Medulla oblongata (tissue), 1 donor: ENCODE results near the gene CACNA2D3.
"Not testable (repeated sequence)": the region's sequence is repeated elsewhere in the genome, so short reads cannot be mapped to it uniquely, and the experiment has no call there.

ENCODE experiments used
- DNase-seq: peaks from one replicate; pipeline ENCODE4 v3.0.0-alpha.2; 2015; ENCODE audit errors: extremely low spot score

Gene CACNA2D3

GRCh38 chr3:54964081-54964480 lies 841.7 kb downstream of the CACNA2D3 start:
- DNase-seq = no peak

- DNase-seq = no peak
These were observed 843.4 kb downstream of the CACNA2D3 start for GRCh38 chr3:54965746-54966145.

GRCh38 chr3:54966979-54967378 lies 844.6 kb downstream of the CACNA2D3 start:
- no peak for DNase-seq

GRCh38 chr3:54967731-54968161 lies 845.4 kb downstream of the CACNA2D3 start:
- peak; percentile 59 for DNase-seq

DNA sequence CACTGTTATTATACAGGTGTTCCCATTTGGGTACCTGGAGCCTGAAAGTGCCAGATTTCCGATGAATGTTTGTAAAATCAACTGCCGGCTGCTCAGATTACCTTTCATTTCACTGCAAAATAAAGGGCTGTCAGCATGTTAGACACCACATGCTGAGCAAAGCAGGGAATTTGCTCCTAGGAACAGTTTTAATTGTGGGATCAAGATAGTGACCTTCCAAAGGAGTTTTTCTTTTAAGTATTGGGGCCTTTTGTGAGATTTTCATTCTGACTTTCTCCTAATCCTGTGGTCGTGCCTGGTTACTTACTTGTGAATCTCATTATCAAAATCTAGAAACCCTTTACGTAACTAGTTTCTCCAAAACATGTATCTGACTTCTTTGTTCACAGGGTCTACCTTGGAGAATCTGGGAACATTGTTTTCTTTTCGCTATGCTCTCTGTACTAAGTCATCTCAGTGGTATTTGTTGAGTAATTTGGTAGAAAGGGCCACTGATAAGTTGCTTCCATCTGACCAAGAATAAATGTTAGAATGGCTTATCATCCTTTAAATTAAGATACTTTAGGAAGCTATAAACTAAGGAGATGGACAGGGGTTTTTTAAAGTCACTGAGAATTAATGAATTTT lies 846.3 kb downstream of the CACNA2D3 start:
- no peak for DNase-seq

- DNase-seq = no peak
These were observed 847.3 kb downstream of the CACNA2D3 start for GRCh38 chr3:54969652-54970051.

DNA sequence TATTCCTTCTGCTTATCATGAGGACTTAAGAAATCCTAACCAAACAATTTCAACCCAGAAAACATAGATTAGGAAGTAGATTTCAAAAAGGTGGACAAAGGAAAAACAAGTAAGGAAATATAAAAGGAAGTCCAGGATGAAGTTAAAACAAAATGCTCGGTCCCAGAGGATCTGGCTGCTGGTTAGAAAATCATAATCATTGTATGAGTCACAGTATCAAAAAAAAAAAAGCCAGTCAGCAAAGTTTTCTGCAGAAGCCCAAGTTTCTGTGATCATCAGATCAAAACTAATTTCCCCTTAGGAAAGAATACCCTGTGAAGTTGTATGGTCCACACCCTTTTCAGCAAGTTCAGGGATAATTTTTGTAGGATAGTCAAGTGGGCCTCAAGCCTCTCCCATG lies 848.5 kb downstream of the CACNA2D3 start:
- DNase-seq = no peak

DNA sequence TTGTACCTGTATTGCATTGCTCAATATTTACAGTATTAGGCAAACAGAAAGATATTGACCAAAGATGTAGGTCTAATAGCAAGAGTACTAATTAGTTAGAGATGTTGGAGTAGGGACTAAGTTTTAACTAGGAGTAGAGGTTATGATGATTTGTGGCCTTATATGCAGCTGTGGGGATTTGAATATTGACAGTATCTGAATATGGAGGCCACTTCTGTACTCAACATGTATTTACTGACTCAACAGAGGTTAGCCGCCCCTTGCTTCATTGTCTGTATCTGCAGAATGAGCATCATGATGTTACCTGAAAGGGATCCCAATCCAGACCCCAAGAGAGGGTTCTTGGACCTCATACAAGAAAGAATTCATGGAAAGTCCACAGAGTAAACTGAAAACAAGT lies 855.1 kb downstream of the CACNA2D3 start:
- no peak for DNase-seq

- DNase-seq = not testable (repeated sequence)
These were observed 855.6 kb downstream of the CACNA2D3 start for GRCh38 chr3:54977946-54978345.

DNA sequence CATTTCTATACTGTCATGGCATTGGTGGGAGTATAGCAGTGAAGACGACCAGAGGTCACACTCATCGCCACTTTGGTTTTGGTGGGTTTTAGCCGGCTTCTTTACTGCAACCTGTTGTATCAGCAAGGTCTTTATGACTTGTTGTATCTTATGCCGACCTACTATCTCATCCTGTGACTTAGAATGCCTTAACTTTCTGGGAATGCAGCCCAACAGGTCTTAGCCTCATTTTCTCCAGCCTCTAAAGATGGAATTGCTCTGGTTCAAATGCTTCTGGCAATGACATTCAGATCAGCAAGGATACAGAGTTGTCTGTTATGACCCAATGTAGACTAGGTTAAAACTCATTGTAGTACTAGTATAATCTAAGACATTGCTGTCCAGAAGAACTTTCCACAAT lies 860.5 kb downstream of the CACNA2D3 start:
- DNase-seq = no peak

DNA sequence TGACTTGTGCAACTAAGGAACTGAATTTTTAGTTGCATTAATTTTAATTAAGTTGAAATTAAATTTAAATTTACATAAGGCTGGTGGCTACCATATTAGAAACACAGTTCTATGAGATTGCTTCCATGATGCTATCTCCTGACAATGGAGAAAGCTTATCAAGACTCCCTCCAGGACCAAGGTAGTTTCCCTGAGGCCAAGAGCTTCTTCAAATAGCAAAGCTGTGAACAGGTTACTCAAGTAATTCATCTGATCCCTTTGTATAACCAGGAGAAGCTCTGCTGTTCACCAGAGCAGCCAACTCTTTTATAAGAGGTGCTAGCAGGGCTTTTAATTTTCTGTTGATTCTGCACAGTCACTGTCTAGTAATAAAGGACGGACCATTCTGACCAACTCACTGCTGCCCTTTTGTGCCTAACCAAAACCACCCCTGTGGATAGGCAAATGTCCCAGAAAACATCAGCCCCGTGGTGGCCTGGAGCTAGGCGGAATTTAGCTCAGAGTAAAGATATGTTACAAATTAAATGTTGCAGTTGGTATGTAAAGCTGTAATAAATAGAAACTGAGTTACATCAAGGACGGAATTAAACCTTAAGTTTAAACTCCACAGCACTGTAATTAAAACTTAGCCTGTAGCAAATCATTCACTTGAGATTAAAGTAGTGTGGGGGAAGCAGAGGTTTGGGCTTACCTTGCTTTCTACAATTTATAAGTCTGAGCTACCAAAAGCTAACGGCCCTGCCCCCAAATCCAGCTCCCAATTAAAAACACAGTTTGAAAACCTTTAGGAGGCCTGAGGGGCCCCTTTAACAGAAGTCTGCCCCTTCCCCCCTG lies 861.1 kb downstream of the CACNA2D3 start:
- no peak for DNase-seq

DNA sequence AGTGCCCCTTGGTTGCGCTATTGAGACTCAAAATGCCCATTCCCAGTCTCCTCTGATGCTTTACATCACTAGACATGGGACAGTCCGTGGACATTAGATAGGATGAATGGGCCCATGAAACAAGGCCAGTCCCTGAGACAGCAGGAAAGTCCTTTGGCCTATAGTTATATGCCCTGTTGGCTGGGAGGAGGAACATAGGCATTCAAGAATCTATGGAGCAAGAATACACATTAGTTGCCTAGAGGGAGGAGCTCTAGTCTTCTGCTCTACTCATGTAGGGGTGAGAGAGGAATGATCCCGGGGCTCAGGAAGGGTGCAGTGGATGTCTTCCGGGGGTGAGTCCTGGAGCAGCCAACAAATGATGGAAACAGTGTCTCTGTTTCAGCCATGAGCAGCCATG lies 863.5 kb downstream of the CACNA2D3 start:
- no peak for DNase-seq

DNA sequence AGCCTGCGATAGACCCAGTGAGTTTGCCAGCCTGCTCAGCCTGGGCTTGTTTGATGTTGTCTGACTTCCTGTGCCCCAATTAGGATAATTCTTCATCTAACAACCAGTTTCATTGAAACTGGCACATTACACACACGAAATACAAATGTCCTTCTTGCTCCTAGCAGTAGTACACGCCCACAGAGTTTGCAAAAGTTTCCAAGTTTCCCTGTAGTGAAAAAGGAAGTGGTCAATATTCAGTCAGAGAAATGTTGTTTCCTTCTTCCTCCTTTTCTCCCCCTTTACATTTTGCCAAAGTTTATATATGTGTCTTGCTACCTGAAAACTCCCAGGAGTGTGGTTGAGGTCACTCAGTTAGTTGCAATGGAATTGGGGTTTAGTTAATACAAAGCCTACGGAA lies 863.9 kb downstream of the CACNA2D3 start:
- DNase-seq = peak; percentile 21

DNA sequence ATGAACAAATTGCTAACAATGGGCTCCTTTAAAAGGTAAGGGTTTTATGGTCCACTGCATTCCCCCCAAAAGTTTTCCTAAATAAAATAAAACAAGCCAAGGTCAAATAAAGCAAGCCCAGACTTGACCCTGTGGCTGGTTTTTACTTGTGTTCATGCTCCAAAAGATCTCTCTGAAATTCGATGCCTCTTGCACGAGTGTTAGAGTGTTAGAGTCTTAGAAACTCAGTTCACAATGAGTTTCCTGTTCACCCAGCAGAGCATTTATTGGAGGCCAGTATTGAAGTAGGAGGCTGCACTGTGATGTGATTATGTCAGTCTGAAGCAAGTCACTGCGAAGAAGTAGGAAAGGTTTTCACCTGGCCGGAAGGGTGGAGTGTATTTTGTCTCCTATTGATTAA lies 865.4 kb downstream of the CACNA2D3 start:
- DNase-seq = no peak

GRCh38 chr3:54988302-54988837 lies 866.0 kb downstream of the CACNA2D3 start:
- DNase-seq = no peak

DNA sequence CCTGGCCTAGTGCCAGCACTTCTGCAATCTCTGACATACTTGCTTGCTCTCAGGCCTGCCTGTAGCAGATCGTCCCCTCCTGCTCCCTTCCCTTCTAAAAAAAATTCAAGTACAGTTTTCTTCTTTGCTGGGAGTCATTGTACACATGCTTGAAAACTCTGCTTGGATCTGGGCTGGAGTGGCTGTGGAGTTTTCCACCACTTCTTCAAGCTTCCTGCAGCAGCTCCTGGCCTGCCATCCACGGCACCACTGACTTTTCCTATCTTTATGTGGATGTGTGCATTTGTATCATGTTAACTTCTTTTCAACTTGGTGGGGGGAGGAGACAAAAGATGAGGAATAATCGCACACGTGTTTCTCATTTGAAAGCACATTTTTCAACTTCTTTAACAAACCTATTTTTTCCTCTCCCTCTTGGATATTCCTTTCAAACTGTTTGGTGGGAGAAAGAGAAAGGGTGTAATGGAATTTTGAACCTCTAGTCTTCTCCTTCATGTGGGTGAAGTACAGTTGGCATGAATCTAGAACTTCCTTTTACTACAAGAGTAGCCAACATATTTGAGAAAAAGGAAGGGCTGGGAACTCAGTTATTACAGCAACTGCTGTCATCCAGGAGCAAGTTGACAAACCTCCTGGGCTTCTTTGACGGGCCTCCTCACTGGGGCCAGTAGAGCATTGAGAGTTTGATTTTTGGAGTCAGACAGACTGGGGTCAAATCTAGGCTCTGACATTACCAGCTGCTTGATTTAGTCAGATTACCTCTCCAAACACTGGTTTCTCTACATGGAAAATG lies 866.7 kb downstream of the CACNA2D3 start:
- DNase-seq = no peak

- DNase-seq = no peak
These were observed 871.8 kb downstream of the CACNA2D3 start for GRCh38 chr3:54994111-54994513.

- peak; percentile 9 for DNase-seq
These were observed 876.8 kb downstream of the CACNA2D3 start for GRCh38 chr3:54999159-54999558.

GRCh38 chr3:54999811-55000210 lies 877.5 kb downstream of the CACNA2D3 start:
- no peak for DNase-seq

GRCh38 chr3:55000546-55000945 lies 878.2 kb downstream of the CACNA2D3 start:
- peak; percentile 17 for DNase-seq

DNA sequence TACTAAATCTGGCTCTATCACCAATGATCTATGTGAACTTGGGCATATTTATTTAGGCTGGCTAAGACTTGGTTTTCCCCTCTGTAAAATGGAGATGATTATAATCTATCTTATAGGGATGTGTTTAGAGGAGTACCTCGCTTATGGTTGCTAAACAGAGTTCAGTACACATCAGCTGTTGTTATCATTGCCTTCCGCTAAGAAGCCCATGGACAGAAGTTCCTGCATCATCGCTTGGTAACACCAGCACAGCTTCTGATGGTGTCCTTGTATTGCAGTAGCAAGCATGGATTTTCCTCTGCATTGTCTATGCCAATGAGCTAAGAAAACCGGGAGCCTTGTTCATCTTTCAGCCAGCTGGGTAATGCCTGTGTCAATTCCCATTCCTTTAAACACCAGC lies 878.6 kb downstream of the CACNA2D3 start:
- DNase-seq = no peak

DNA sequence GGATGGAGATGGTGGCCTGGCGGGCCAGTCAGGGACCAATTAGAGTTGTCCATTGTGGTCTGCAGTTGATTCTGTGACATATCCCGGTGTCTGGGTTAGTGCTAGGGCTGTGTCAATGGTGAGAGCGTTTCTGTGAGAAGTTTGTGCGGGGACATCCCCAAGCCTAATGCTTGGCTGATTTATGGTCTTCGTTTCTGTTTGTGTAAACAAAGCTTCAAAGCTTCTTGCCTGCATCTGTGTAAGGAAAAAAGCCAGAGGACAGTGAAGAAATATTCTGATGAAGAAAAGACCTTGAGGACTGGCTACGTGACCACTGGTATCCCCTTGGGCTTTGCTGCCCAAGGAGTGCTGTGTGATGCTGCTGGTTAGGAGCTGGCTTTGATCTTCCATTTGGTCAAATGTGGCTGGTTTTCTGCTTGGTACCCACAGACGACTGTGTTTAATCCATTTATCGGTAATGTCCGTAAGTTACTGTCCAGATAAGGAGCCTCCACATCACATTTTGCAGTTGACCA lies 880.1 kb downstream of the CACNA2D3 start:
- no peak for DNase-seq
